CD14-positive monocyte (primary cell): ENCODE data around the gene ACAP3. TPM values are rescaled to one million over a fixed set of nuclear protein-coding genes. Genes with fewer than 3 reads are reported as not detected.
A peak's percentile ranks its signal among the peaks of the same experiment; 100 is the strongest.

Experiments
- DNase-seq, 3 donors: peaks; one replicate each; pipeline ENCODE4 v3.0.0-alpha.2; 2011 to 2022
- H2AFZ ChIP-seq: 2 replicates; pipeline ENCODE4 v1.6.0; 2012; ENCODE audit warnings: mild to moderate bottlenecking, low read depth, low read length, inconsistent platforms; ENCODE audit not compliant: insufficient read depth, poor library complexity, severe bottlenecking
- H3K27ac ChIP-seq, 2 donors: 1 replicate in 1 of 2; 2 replicates in 1 of 2; pipeline ENCODE4 v1.5.1; 2012 to 2013; ENCODE audit warnings: low read length in 2 of 2, control low read depth in 1 of 2, inconsistent platforms in 1 of 2, low read depth in 1 of 2, mild to moderate bottlenecking in 1 of 2
- H3K27me3 ChIP-seq, 2 donors: one replicate each; pipeline versions ENCODE4 v1.6.0 to v1.6.1; 2011 to 2013; ENCODE audit warnings: low read length in 2 of 2; ENCODE audit not compliant: control insufficient read depth in 2 of 2, insufficient read depth in 2 of 2
- H3K36me3 ChIP-seq, 2 donors: replicated peaks in 1 of 2; 1 replicate in 1 of 2; 2 replicates in 1 of 2; pipeline versions ENCODE4 v1.5.1 to v1.6.1; 2012 to 2013; ENCODE audit warnings: low read length in 2 of 2, control low read depth in 1 of 2, inconsistent platforms in 1 of 2, mild to moderate bottlenecking in 1 of 2; ENCODE audit not compliant: insufficient read depth in 2 of 2, control insufficient read depth in 1 of 2
- H3K4me1 ChIP-seq, 2 donors: 1 replicate in 1 of 2; 2 replicates in 1 of 2; pipeline versions ENCODE4 v1.5.1 to v1.6.1; 2012 to 2013; ENCODE audit warnings: low read length in 2 of 2, control low read depth in 1 of 2, inconsistent platforms in 1 of 2, mild to moderate bottlenecking in 1 of 2, moderate library complexity in 1 of 2; ENCODE audit not compliant: insufficient read depth in 2 of 2, control insufficient read depth in 1 of 2
- H3K4me2 ChIP-seq: replicated peaks from 2 replicates; pipeline ENCODE3; 2012; ENCODE audit warnings: low read length, moderate library complexity, mild to moderate bottlenecking; ENCODE audit not compliant: poor library complexity, severe bottlenecking; ENCODE audit errors: extremely low read depth
- H3K4me3 ChIP-seq, 3 experiments: fragments of 200-600 bp in 1 of 3; sonication (generic) in 1 of 3; replicated peaks in 1 of 3; 1 replicate in 2 of 3; 2 replicates in 1 of 3; pipeline ENCODE4 v1.5.1; 2011 to 2013; ENCODE audit warnings: low read length in 3 of 3, mild to moderate bottlenecking in 3 of 3, control low read depth in 2 of 3, low read depth in 2 of 3, inconsistent platforms in 1 of 3, moderate library complexity in 1 of 3
- H3K79me2 ChIP-seq: 2 replicates; pipeline ENCODE4 v1.6.0; 2012; ENCODE audit warnings: mild to moderate bottlenecking, control low read depth, inconsistent platforms, low read length, moderate library complexity; ENCODE audit not compliant: insufficient read depth
- H3K9ac ChIP-seq: 2 replicates; pipeline ENCODE4 v1.6.0; 2017; ENCODE audit warnings: low read length, mild to moderate bottlenecking; ENCODE audit not compliant: insufficient read depth, poor library complexity, severe bottlenecking
- H3K9me3 ChIP-seq, 2 donors: replicated peaks in 1 of 2; 1 replicate in 1 of 2; 2 replicates in 1 of 2; pipeline versions ENCODE4 v1.5.1 to v1.6.1; 2012 to 2013; ENCODE audit warnings: low read length in 2 of 2, control low read depth in 1 of 2; ENCODE audit not compliant: control insufficient read depth in 1 of 2, insufficient read depth in 1 of 2
- H4K20me1 ChIP-seq: 2 replicates; pipeline ENCODE4 v1.6.0; 2012; ENCODE audit warnings: mild to moderate bottlenecking, low read length, control low read depth, moderate library complexity; ENCODE audit not compliant: insufficient read depth
- H3K27ac Mint-ChIP-seq, 7 donors: one replicate each; pipeline ENCODE4 v1.8.0; 2020; ENCODE audit warnings: mild to moderate bottlenecking in 7 of 7, mixed read lengths in 7 of 7, moderate library complexity in 6 of 7, inconsistent platforms in 2 of 7
- H3K27me3 Mint-ChIP-seq, 3 donors: one replicate each; pipeline ENCODE4 v1.8.0; 2021 to 2022; ENCODE audit warnings: low read depth in 3 of 3, mild to moderate bottlenecking in 3 of 3, mixed read lengths in 3 of 3, moderate library complexity in 3 of 3, inconsistent platforms in 1 of 3
- H3K36me3 Mint-ChIP-seq, 2 donors: one replicate each; pipeline ENCODE4 v1.8.0; 2020; ENCODE audit warnings: mixed read lengths in 2 of 2, inconsistent platforms in 1 of 2, mild to moderate bottlenecking in 1 of 2
- H3K4me1 Mint-ChIP-seq: one replicate; pipeline ENCODE4 v1.8.0; 2020; ENCODE audit warnings: mild to moderate bottlenecking, mixed read lengths
- H3K4me3 Mint-ChIP-seq, 2 donors: one replicate each; pipeline ENCODE4 v1.8.0; 2020; ENCODE audit warnings: mild to moderate bottlenecking in 2 of 2, mixed read lengths in 2 of 2, moderate library complexity in 1 of 2
- H3K9me3 Mint-ChIP-seq, 7 donors: one replicate each; pipeline ENCODE4 v1.8.0; 2020 to 2022; ENCODE audit warnings: mixed read lengths in 7 of 7, mild to moderate bottlenecking in 6 of 7, moderate library complexity in 6 of 7, inconsistent platforms in 2 of 7
- CTCF ChIP-seq: fragments of 200-600 bp; IDR thresholded peaks from one replicate; pipeline ENCODE4 v1.8.0; 2022; ENCODE audit warnings: antibody characterized with exemption, mild to moderate bottlenecking
- WGBS: methylation state at CpG from one replicate; pipeline ENCODE4 v1.1.5; 2013; ENCODE audit warnings: missing lambda C conversion rate; ENCODE audit not compliant: insufficient coverage; 5-methylcytosine and 5-hydroxymethylcytosine counted together
- intact Hi-C, 2 donors: fragments of 100-400 bp; cut with micrococcal nuclease; formaldehyde crosslinking; loops; one replicate each; pipeline versions ENCODE4 v1.15.0 to v1.15.1; 2023
- polyA plus RNA-seq, 3 donors: library from polyadenylated mRNA; depleted of rRNA in 1 of 3; unstranded in 2 of 3; stranded (reverse) in 1 of 3; fragments of 300-500 nt in 2 of 3; fragments of >200 nt in 1 of 3; fragmentation: Illumina TruSeq in 2 of 3; gene quantifications; 1 replicate in 2 of 3; 2 replicates in 1 of 3; pipeline ENCODE4 v1.2.3, GENCODE V29; 2012 to 2021

ACAP3 gene
- polyA plus RNA-seq, 3 donors = 3.5 to 132 (median 4.0) TPM

GRCh38 chr1:1283821-1284220 is 23.9 kb downstream of the ACAP3 start:
- H3K9me3 ChIP-seq = no peaks in the 10 kb centered on the region
- no peaks in the 10 kb centered on the region for H3K36me3 ChIP-seq
- Mint-ChIP-seq H3K9me3 (peaks cover 0 to 5% (median 0%) of the 10 kb centered on the region in 7 donors), H3K4me1 (no peaks in the 10 kb centered on the region), H3K27ac (no peak overlapping the region), H3K27me3 (peaks cover under 1 to 4% (median 1%) of the 10 kb centered on the region in 3 donors), H3K36me3 (no peaks in the 10 kb centered on the region), H3K4me3 (no peak overlapping the region)
- intact Hi-C loops = no loop called here
- TF ChIP-seq CTCF = no peak
- DNase-seq = no peak
- WGBS = no CpG with 5 or more reads among the region's 9 CpGs
- no peak overlapping the region for H3K9ac ChIP-seq
- no peaks in the 10 kb centered on the region for H3K4me1 ChIP-seq
- H3K79me2 ChIP-seq = no peaks in the 10 kb centered on the region
- no peak overlapping the region for H2AFZ ChIP-seq
- H3K27me3 ChIP-seq = no peaks in the 10 kb centered on the region
- no peak overlapping the region for H3K27ac ChIP-seq
- no peak overlapping the region for H3K4me2 ChIP-seq
- H4K20me1 ChIP-seq = no peaks in the 10 kb centered on the region
- H3K4me3 ChIP-seq = no peak overlapping the region

- peak in 1 of 3 donors; percentile 44 for DNase-seq
- Histone ChIP-seq H3K9ac (no peak overlapping the region), H3K4me2 (no peak overlapping the region), H3K27ac (no peak overlapping the region), H3K79me2 (no peaks in the 10 kb centered on the region), H3K36me3 (no peaks in the 10 kb centered on the region), H4K20me1 (no peaks in the 10 kb centered on the region), H3K4me3 (no peak overlapping the region), H2AFZ (no peak overlapping the region), H3K9me3 (no peaks in the 10 kb centered on the region), H3K27me3 (no peaks in the 10 kb centered on the region), H3K4me1 (no peaks in the 10 kb centered on the region)
- no peak overlapping the region for H3K4me3 Mint-ChIP-seq
- WGBS = 89% methylated on average over 11 of the region's 14 CpGs
- intact Hi-C loops = no loop called here
- no peaks in the 10 kb centered on the region for H3K4me1 Mint-ChIP-seq
- H3K9me3 Mint-ChIP-seq = peaks cover 0 to 4% (median 0%) of the 10 kb centered on the region in 7 donors
- peak overlapping the region in 2 of 7 donors; percentile 14 to 43 for H3K27ac Mint-ChIP-seq
- H3K27me3 Mint-ChIP-seq = peaks cover 1 to 3% (median 3%) of the 10 kb centered on the region in 3 donors
- H3K36me3 Mint-ChIP-seq = no peaks in the 10 kb centered on the region
- no peak for TF ChIP-seq CTCF
These were observed 24.7 kb downstream of the ACAP3 start for GRCh38 chr1:1282998-1283397.
